GM19372 (cell line): ENCODE measurements around the gene RPA1.
"Not testable (repeated sequence)": the region's sequence is repeated elsewhere in the genome, so short reads cannot be mapped to it uniquely, and the experiment has no call there.

ENCODE experiments used
- ATAC-seq: cut with Tn5 transposase; IDR thresholded peaks from one replicate; pipeline ENCODE4 v1.9.1; 2021; ENCODE audit warnings: mild to moderate bottlenecking, low read depth, moderate library complexity; ENCODE audit not compliant: unreplicated experiment

The RPA1 gene

GRCh38 chr17:1829592-1830257 is at the start of gene RPA1, which contains the start of gene SMYD4:
RPA1 (plus strand) TSS chr17:1830005; CDS start chr17:1830094, 89 bp downstream.
SMYD4 (minus strand) TSS chr17:1829902; CDS start chr17:1827994, 1,908 bp downstream.
- peak; percentile 78 for ATAC-seq

DNA sequence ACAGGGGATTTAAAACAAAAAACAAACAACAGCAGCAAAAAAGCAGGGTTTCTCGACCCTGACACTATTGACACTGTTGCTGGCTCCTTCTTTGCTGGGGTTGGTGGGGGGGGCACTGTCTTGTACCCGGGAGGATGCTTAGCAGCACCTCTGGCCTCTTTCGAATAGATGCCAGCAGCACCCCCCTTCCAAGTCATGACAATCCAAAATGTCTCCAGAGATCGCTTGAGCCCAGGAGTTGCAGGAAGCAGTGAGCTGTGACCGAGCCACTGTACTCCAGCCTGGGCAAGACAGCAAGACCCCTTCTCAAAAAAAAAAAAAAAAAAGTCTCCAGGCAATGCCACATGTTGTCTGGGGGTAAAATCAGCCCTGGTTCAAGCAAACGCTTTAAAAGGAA is 47.6 kb upstream of the RPA1 start:
- ATAC-seq, result no peak

DNA sequence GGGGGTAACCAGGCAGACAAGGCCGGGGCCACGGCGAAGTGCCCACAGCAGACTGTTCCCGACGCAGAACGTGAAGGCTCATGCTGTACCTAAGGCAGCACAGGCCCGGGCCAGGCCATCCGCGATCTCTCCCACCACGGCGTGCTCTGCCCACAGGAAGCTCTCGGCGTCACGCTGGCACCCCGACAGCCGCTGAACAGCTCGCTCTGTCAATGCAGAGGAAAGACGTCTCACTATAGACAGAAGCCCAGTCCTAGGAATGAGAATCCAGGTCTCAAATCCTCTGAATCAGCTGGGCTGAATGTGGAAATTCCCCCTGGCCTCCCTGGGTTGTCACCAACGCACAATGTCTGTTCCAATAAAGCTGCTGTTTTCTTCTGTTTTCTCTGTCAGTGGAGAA is 46.5 kb upstream of the RPA1 start:
- no peak for ATAC-seq

GRCh38 chr17:1783834-1784611 is 45.8 kb upstream of the RPA1 start:
- ATAC-seq, result no peak

GRCh38 chr17:1785930-1786329 is 43.9 kb upstream of the RPA1 start:
- ATAC-seq, result no peak

GRCh38 chr17:1786708-1787107 is 43.1 kb upstream of the RPA1 start:
- ATAC-seq, result no peak

GRCh38 chr17:1787301-1787902 is 42.4 kb upstream of the RPA1 start:
- no peak for ATAC-seq

GRCh38 chr17:1789936-1790335 is 39.9 kb upstream of the RPA1 start:
- ATAC-seq, result no peak

DNA sequence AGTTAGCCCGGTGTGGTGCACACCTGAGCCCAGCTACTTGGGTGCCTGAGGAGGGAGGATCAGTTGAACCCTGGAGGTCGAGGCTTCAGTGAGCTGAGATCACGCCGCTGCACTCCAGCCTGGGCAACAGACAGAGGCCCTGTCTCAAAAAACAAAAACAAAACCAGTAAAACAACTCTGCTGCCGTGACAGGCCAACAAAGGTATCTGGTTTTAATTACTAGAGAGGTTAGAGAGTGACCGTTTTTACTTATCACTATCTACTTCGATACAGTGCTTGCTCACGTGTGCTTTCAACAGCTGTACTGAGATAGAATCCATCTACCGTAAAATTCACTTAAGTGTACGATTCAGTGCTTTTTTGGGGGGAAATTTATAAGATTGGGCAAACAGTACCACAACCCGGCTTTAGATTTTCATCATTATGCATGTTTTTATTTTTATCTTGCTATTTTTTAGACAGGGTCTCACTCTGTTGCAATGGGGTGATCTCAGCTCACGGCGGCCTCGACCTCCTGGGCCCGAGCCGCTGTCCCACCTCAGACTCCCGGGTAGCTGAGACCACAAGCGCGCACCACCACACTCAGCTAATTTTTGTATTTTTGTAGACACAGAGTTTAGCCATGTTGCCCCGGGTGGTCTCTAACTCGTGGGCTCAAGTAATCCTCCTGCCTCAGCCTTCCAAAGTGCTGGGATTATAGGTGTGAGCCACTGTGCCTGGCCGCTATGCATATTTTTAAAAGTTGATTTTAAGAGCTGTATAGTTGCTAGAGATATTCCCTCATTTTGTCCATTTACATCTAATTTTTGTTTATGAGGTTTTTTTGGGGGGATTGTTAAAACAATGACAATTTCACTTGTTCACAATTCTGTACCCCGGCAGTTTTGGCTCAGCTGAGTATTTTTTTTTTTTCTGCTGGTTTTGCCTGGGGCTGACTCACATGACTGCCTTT is 37.0 kb upstream of the RPA1 start:
- no peak for ATAC-seq

GRCh38 chr17:1793447-1793806 is 36.4 kb upstream of the RPA1 start:
- ATAC-seq, result no peak

DNA sequence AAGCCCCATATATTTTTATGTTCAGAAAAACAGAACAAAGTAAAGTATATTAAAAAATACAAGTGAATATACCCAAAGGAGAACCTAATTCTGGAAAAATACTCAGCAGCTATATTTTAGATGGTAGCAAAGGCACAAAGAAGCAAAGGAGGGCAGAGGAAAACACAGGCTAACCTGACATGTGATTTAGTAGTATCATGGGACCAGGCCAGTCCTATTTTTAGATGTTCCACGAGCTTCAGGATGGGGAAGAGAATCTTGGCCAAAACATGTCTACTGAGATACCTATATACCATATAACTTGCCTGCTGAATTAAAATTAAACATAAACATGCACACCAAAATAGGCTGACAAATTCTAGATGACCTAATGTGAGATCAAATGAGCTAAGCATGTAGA is 33.0 kb upstream of the RPA1 start:
- ATAC-seq, result no peak

GRCh38 chr17:1797323-1797722 is 32.5 kb upstream of the RPA1 start:
- ATAC-seq, result no peak

DNA sequence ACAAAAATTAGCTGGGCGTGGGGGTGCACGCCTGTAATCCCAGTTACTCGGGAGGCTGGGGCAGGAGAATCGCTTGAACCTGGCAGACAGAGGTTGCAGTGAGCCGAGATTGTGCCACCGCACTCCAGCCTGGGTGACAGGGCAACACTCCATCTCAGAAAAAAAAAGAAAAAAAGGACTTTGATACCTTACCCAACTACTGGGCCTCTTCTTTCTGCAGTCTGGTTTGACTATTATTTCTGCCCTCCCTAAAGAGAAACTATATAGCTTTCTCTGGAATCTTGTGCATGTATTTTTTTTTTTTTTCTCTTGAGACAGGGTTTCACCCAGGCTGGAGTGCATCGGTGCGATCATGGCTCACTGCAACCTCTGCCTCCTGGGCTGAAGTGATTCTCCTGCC is 32.0 kb upstream of the RPA1 start:
- not testable (repeated sequence) for ATAC-seq

GRCh38 chr17:1800240-1800639 is 29.6 kb upstream of the RPA1 start:
- ATAC-seq, result no peak

DNA sequence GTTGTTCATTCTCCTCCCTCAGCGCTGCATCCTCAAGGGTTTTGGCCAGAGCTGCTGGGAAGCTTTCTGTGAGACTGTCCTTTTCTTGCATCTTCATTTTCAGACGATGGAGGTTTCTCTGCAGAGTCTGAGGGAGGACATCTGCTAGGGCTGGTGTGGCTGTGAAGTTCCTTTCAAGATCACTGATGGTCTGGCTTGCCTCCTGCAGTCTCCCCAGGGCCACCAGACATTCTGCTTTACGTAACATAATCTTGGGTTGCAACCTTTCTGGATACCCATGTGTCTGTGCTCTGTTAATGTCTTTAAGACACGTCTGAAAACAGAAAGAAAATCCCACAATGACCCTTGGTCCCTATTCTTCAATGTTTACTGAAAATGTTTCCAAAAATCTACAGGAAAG is 29.1 kb upstream of the RPA1 start:
- ATAC-seq, result no peak

DNA sequence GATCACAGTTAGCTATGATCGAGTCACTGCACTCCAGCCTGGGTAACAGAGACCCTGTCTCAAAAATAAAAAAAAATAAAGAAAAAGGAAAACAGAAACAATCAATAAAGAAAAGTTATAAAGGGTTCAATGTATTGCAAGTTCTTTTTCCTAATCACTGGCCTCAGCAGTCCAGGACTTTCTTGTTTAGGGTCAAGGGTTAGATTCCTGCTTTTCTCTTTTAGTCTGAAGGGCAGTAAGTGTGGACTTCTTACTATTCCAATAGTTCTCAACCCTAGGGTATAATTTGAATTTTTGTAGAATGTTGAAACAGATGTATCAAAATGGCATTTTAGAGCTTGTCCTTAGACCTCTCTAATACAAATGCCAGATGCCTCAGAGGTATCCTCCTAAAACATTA is 27.4 kb upstream of the RPA1 start:
- ATAC-seq, result no peak

DNA sequence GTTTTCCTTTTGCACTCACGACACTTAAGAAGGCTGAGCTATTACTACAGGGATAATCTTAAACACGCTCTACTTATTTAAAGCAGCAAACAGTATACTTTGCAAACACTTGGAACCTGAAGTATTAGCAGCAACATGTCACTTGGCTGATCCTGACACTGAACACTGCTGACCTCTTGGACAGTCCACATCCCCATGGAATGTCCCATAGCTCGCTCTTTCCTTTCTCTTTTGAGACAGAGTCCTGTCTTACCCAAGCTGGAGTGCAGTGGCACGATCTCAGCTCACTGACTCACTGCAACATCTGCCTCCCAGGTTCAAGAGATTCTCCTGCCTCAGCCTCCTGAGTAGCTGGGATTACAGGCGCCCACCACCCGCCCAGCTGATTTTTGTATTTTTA is 26.5 kb upstream of the RPA1 start:
- ATAC-seq, result no peak

DNA sequence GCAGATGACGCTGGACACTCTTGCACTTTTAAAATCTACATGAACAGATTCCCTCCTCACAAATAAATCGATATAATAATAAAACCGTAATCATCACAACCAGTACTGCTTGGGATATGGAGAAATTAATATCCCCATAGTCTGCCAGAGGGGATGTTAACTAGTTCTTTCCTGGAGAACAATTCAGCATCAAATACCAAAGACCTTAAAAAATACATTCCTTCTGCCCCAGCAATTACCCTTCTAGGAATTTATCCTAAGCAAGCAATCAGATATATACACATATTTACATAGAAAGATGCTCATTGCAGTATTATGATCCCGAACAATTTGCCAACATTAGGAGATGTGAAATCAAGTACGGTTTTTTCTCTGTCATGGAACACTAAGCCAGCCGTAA is 21.9 kb upstream of the RPA1 start:
- no peak for ATAC-seq

DNA sequence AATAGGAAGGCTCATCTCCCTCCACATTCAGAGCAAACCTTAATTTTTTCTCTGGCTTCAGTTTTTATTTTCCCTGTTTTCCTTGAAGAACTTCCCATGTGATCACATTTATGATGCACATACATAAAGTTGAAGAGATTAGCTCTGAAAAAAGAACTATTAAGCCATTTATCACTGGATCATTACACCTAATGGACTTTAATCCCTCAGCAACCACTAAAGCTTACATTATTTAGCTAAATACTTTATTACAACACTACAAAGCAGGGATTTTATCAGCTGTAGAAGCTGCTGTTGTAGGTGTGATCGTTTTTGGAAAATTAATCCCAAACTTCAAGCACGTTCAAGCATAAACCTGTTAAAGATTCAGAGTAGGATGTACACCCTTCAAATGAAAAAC is 21.2 kb upstream of the RPA1 start:
- no peak for ATAC-seq

DNA sequence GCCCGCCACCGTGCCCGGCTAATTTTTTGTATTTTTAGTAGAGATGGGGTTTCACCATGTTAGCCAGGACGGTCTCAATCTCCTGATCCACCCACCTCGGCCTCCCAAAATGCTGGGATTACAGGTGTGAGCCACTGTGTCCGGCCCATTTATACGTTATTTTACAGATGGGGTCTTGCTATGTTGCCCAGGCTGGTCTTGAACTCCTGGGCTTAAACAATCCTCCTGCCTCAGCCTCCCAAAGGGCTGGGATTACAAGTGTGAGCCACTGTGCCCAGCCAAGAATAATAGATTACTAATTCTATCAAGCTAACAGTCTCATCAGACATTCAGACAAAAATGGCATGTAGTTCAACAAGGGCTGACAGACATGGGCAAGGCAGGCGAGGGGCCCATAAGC is 20.0 kb upstream of the RPA1 start:
- ATAC-seq, result not testable (repeated sequence)
